GM18520 (cell line): ENCODE results near the gene WSCD2.

Source experiments
- ATAC-seq: cut with Tn5 transposase; IDR thresholded peaks from one replicate; pipeline ENCODE4 v1.9.1; 2021; ENCODE audit not compliant: unreplicated experiment

WSCD2 gene

GRCh38 chr12:108107293-108107692 is 21.8 kb upstream of the WSCD2 start:
- ATAC-seq = no peak

GRCh38 chr12:108109504-108109903 is 19.6 kb upstream of the WSCD2 start:
- ATAC-seq = no peak

GRCh38 chr12:108109954-108110353 is 19.1 kb upstream of the WSCD2 start:
- no peak for ATAC-seq

GRCh38 chr12:108110844-108111243 is 18.2 kb upstream of the WSCD2 start:
- no peak for ATAC-seq

- no peak for ATAC-seq
Observed at GRCh38 chr12:108112832-108113556, 16.1 kb upstream of the WSCD2 start.

GRCh38 chr12:108115123-108116121 is 13.7 kb upstream of the WSCD2 start:
- no peak for ATAC-seq

GRCh38 chr12:108116254-108116653 is 12.8 kb upstream of the WSCD2 start:
- no peak for ATAC-seq

GRCh38 chr12:108116699-108117098 is 12.4 kb upstream of the WSCD2 start:
- no peak for ATAC-seq

GRCh38 chr12:108117163-108117849 is 11.8 kb upstream of the WSCD2 start:
- no peak for ATAC-seq

GRCh38 chr12:108117902-108118301 is 11.2 kb upstream of the WSCD2 start:
- ATAC-seq = no peak

- no peak for ATAC-seq
Observed at GRCh38 chr12:108119126-108119973, 9.7 kb upstream of the WSCD2 start.

- no peak for ATAC-seq
Observed at GRCh38 chr12:108119974-108120862, 8.9 kb upstream of the WSCD2 start.

- no peak for ATAC-seq
Observed at GRCh38 chr12:108120863-108121165, 8.3 kb upstream of the WSCD2 start.

GRCh38 chr12:108121320-108121719 is 7.8 kb upstream of the WSCD2 start:
- no peak for ATAC-seq

- ATAC-seq = no peak
Observed at GRCh38 chr12:108121728-108122471, 7.2 kb upstream of the WSCD2 start.

- no peak for ATAC-seq
Observed at GRCh38 chr12:108122644-108123043, 6.4 kb upstream of the WSCD2 start.

GRCh38 chr12:108123402-108123801 is 5.7 kb upstream of the WSCD2 start:
- ATAC-seq = no peak

- ATAC-seq = no peak
Observed at GRCh38 chr12:108125073-108125472, 4.0 kb upstream of the WSCD2 start.

- no peak for ATAC-seq
Observed at GRCh38 chr12:108126212-108126611, 2.9 kb upstream of the WSCD2 start.
